Measurements from ENCODE around the gene CYTIP. TPM values are rescaled to one million over a fixed set of nuclear protein-coding genes. Genes with fewer than 3 reads are reported as not detected.

CYTIP gene
- total RNA-seq, 2 donors from 2014 or later: 0.31 TPM; not detected in 1

GRCh38 chr2:157428500-157429175, 15.3 kb downstream of the CYTIP start:
- Mint-ChIP-seq H3K4me3 (no peak overlapping the region), H3K27me3 (ENCODE audit: insufficient read depth) (no peaks in the 10 kb centered on the region), H3K4me1 (peaks cover 14% of the 10 kb centered on the region), H3K9me3 (peaks cover 10% of the 10 kb centered on the region), H3K27ac (no peak overlapping the region), H3K36me3 (ENCODE audit: low read depth) (peaks cover 5% of the 10 kb centered on the region)
- Histone ChIP-seq H3K4me1 (ENCODE audit: control insufficient read depth, insufficient read depth, low read length) (peaks cover under 1% of the 10 kb centered on the region), H3K27ac (ENCODE audit: low read depth, low read length) (no peak overlapping the region), H3K36me3 (ENCODE audit: control insufficient read depth, insufficient read depth, low read length) (no peaks in the 10 kb centered on the region), H3K27me3 (ENCODE audit: control insufficient read depth, insufficient read depth, low read length, poor library complexity, severe bottlenecking) (no peaks in the 10 kb centered on the region), H3K4me3 (ENCODE audit: low read length) (no peak overlapping the region), H3K9me3 (ENCODE audit: control insufficient read depth, low read length) (peaks cover 10% of the 10 kb centered on the region), H3K9ac (ENCODE audit: extremely low read depth, low read length, poor library complexity, severe bottlenecking) (no peak overlapping the region)
- no peak for DNase-seq
- no peak for TF ChIP-seq CTCF (conservative IDR thresholded peaks at IDR 0.05)
- 85 to 90% methylated on average over 2 of the region's 2 CpGs for WGBS, 2 experiments (ENCODE audit: insufficient coverage in 1 of 2, insufficient read length in 1 of 2)

GRCh38 chr2:157427922-157428303, 16.0 kb downstream of the CYTIP start:
- no peak for TF ChIP-seq CTCF (conservative IDR thresholded peaks at IDR 0.05)
- Mint-ChIP-seq H3K27me3 (ENCODE audit: insufficient read depth) (no peaks in the 10 kb centered on the region), H3K27ac (no peak overlapping the region), H3K9me3 (peaks cover 10% of the 10 kb centered on the region), H3K4me1 (peaks cover 7% of the 10 kb centered on the region), H3K36me3 (ENCODE audit: low read depth) (peaks cover 5% of the 10 kb centered on the region), H3K4me3 (no peak overlapping the region)
- H3K9me3 ChIP-seq (ENCODE audit: control insufficient read depth, low read length): peaks cover 10% of the 10 kb centered on the region
- no peaks in the 10 kb centered on the region for H3K27me3 ChIP-seq (ENCODE audit: control insufficient read depth, insufficient read depth, low read length, poor library complexity, severe bottlenecking)
- H3K36me3 ChIP-seq (ENCODE audit: control insufficient read depth, insufficient read depth, low read length): no peaks in the 10 kb centered on the region
- H3K27ac ChIP-seq (ENCODE audit: low read depth, low read length): no peak overlapping the region
- no peak overlapping the region for H3K9ac ChIP-seq (ENCODE audit: extremely low read depth, low read length, poor library complexity, severe bottlenecking)
- H3K4me1 ChIP-seq (ENCODE audit: control insufficient read depth, insufficient read depth, low read length): no peaks in the 10 kb centered on the region
- DNase-seq: no peak
- no peak overlapping the region for H3K4me3 ChIP-seq (ENCODE audit: low read length)

GRCh38 chr2:157427003-157427921, 16.6 kb downstream of the CYTIP start:
- no peaks in the 10 kb centered on the region for H3K27me3 ChIP-seq (ENCODE audit: control insufficient read depth, insufficient read depth, low read length, poor library complexity, severe bottlenecking)
- no peaks in the 10 kb centered on the region for H3K4me1 ChIP-seq (ENCODE audit: control insufficient read depth, insufficient read depth, low read length)
- no peak overlapping the region for H3K27ac ChIP-seq (ENCODE audit: low read depth, low read length)
- H3K4me3 Mint-ChIP-seq: no peak overlapping the region
- WGBS, 2 experiments (ENCODE audit: insufficient coverage in 1 of 2, insufficient read length in 1 of 2): 92 to 96% methylated on average over 2 to 5 of the region's 6 CpGs
- no peak for TF ChIP-seq CTCF (conservative IDR thresholded peaks at IDR 0.05)
- no peak overlapping the region for H3K27ac Mint-ChIP-seq
- DNase-seq: no peak
- no peak overlapping the region for H3K9ac ChIP-seq (ENCODE audit: extremely low read depth, low read length, poor library complexity, severe bottlenecking)
- no peak overlapping the region for H3K4me3 ChIP-seq (ENCODE audit: low read length)
- H3K9me3 Mint-ChIP-seq: peaks cover 10% of the 10 kb centered on the region
- H3K9me3 ChIP-seq (ENCODE audit: control insufficient read depth, low read length): peaks cover 10% of the 10 kb centered on the region
- H3K4me1 Mint-ChIP-seq: peaks cover 5% of the 10 kb centered on the region
- H3K36me3 Mint-ChIP-seq (ENCODE audit: low read depth): peaks cover 5% of the 10 kb centered on the region
- no peaks in the 10 kb centered on the region for H3K36me3 ChIP-seq (ENCODE audit: control insufficient read depth, insufficient read depth, low read length)
- H3K27me3 Mint-ChIP-seq (ENCODE audit: insufficient read depth): no peaks in the 10 kb centered on the region

Measured in endodermal cell (in vitro differentiated cells).